Liver (tissue), 9 donors: ENCODE data around the gene AEBP2. TPM values are rescaled to one million over a fixed set of nuclear protein-coding genes. Genes with fewer than 3 reads are reported as not detected.

Experiments used
- DNase-seq: peaks from one replicate; pipeline ENCODE4 v3.0.0-alpha.2; 2017; ENCODE audit warnings: low spot score
- H3K27ac ChIP-seq, 2 donors: one replicate each; pipeline ENCODE4 v1.7.0; 2013; ENCODE audit warnings: inconsistent platforms in 2 of 2, low read length in 2 of 2, control low read depth in 1 of 2, low read depth in 1 of 2, mild to moderate bottlenecking in 1 of 2
- H3K27me3 ChIP-seq, 4 donors: one replicate each; pipeline versions ENCODE4 v1.6.1 to v1.7.0; 2013; ENCODE audit warnings: low read length in 3 of 4, inconsistent platforms in 1 of 4, mild to moderate bottlenecking in 1 of 4, moderate library complexity in 1 of 4; ENCODE audit not compliant: control insufficient read depth in 4 of 4, insufficient read depth in 4 of 4
- H3K36me3 ChIP-seq, 4 donors: one replicate each; pipeline versions ENCODE4 v1.6.1 to v1.7.0; 2013; ENCODE audit warnings: low read length in 3 of 4, mild to moderate bottlenecking in 3 of 4, low read depth in 1 of 4, moderate library complexity in 1 of 4; ENCODE audit not compliant: control insufficient read depth in 4 of 4, insufficient read depth in 3 of 4
- H3K4me1 ChIP-seq, 4 donors: one replicate each; pipeline versions ENCODE4 v1.6.1 to v1.7.0; 2013; ENCODE audit warnings: low read length in 3 of 4, mild to moderate bottlenecking in 3 of 4, moderate library complexity in 1 of 4; ENCODE audit not compliant: control insufficient read depth in 4 of 4, insufficient read depth in 4 of 4
- H3K4me3 ChIP-seq, 3 donors: one replicate each; pipeline versions ENCODE4 v1.6.1 to v1.7.0; 2013; ENCODE audit warnings: low read length in 3 of 3, control low read depth in 1 of 3, low read depth in 1 of 3, mild to moderate bottlenecking in 1 of 3
- H3K9ac ChIP-seq, 2 donors: one replicate each; pipeline ENCODE4 v1.7.0; 2013; ENCODE audit warnings: low read length in 2 of 2, mild to moderate bottlenecking in 2 of 2, moderate library complexity in 2 of 2, control low read depth in 1 of 2, low read depth in 1 of 2
- H3K9me3 ChIP-seq, 4 donors: one replicate each; pipeline versions ENCODE4 v1.6.1 to v1.7.0; 2013; ENCODE audit warnings: low read length in 3 of 4; ENCODE audit not compliant: control insufficient read depth in 4 of 4
- EGR1 ChIP-seq, 2 donors: IDR thresholded peaks; 2 replicates each; pipeline ENCODE4 v1.6.1; 2016 to 2018; ENCODE audit warnings: antibody characterized with exemption in 2 of 2, low read depth in 2 of 2
- FOXA1 ChIP-seq: IDR thresholded peaks from 2 replicates; pipeline ENCODE4 v1.6.1; 2016; ENCODE audit warnings: antibody characterized with exemption
- FOXA2 ChIP-seq: IDR thresholded peaks from 2 replicates; pipeline ENCODE4 v1.6.1; 2016; ENCODE audit warnings: antibody characterized with exemption
- GABPA ChIP-seq, 2 donors: IDR thresholded peaks in 1 of 2; conservative IDR thresholded peaks in 1 of 2; 2 replicates each; pipeline ENCODE4 v1.6.1; 2016; ENCODE audit warnings: antibody characterized with exemption in 2 of 2, mild to moderate bottlenecking in 1 of 2, moderate library complexity in 1 of 2
- HNF4A ChIP-seq, 2 donors: conservative IDR thresholded peaks; 2 replicates each; pipeline ENCODE4 v1.6.1; 2016; ENCODE audit warnings: antibody characterized with exemption in 2 of 2, mild to moderate bottlenecking in 2 of 2
- HNF4G ChIP-seq: IDR thresholded peaks from 2 replicates; pipeline ENCODE4 v1.6.1; 2016; ENCODE audit warnings: antibody characterized with exemption
- JUND ChIP-seq, 2 donors: IDR thresholded peaks; 2 replicates each; pipeline ENCODE4 v1.6.1; 2016; ENCODE audit warnings: antibody characterized with exemption in 2 of 2
- MAX ChIP-seq: IDR thresholded peaks from 2 replicates; pipeline ENCODE4 v1.6.1; 2016; ENCODE audit warnings: antibody characterized with exemption
- NR2F2 ChIP-seq: IDR thresholded peaks from 2 replicates; pipeline ENCODE4 v1.6.1; 2016; ENCODE audit warnings: antibody characterized with exemption
- RAD21 ChIP-seq, 2 donors: IDR thresholded peaks; 2 replicates each; pipeline ENCODE4 v1.6.1; 2016; ENCODE audit warnings: antibody characterized with exemption in 2 of 2, mild to moderate bottlenecking in 2 of 2
- REST ChIP-seq: IDR thresholded peaks from 2 replicates; pipeline ENCODE4 v1.6.1; 2016; ENCODE audit warnings: antibody characterized with exemption, mild to moderate bottlenecking
- RXRA ChIP-seq, 2 donors: IDR thresholded peaks; 2 replicates each; pipeline ENCODE4 v1.6.1; 2017 to 2018; ENCODE audit warnings: antibody characterized with exemption in 2 of 2, mild to moderate bottlenecking in 1 of 2
- SP1 ChIP-seq: IDR thresholded peaks from 2 replicates; pipeline ENCODE4 v1.6.1; 2018; ENCODE audit warnings: antibody characterized with exemption, mild to moderate bottlenecking
- TAF1 ChIP-seq: conservative IDR thresholded peaks from 2 replicates; pipeline ENCODE4 v1.6.1; 2016; ENCODE audit warnings: antibody characterized with exemption, mild to moderate bottlenecking
- YY1 ChIP-seq: IDR thresholded peaks from 2 replicates; pipeline ENCODE4 v1.6.1; 2016; ENCODE audit warnings: antibody characterized with exemption, mild to moderate bottlenecking
- WGBS: extraction: QIAGEN DNeasy Blood & Tissue Kit; methylation state at CpG from one replicate; pipeline ENCODE4 v1.1.7; 2013; 5-methylcytosine and 5-hydroxymethylcytosine counted together
- polyA plus RNA-seq, 2 donors: library from polyadenylated mRNA; stranded (reverse) in 1 of 2; unstranded in 1 of 2; fragments of 200-250 nt in 1 of 2; fragments of >200 nt in 1 of 2; fragmentation: Nextera tagmentation in 1 of 2; extraction: Ambion mirVana in 1 of 2; gene quantifications; one replicate each; pipeline versions ENCODE4 v1.2.1 to v1.2.3, GENCODE V29; 2013 to 2015
- total RNA-seq, 2 donors: library from RNA; depleted of rRNA; stranded (reverse); fragments of >200 nt; gene quantifications; one replicate each; pipeline ENCODE4 v1.2.3, GENCODE V29; 2014
- TF ChIP-seq, protein P1 (sequence below): fragments of 150-350 bp; IDR thresholded peaks from 2 replicates; pipeline ENCODE4 v1.5.1; 2017; ENCODE audit warnings: improper control_type of control experiment, low read depth, low read length; ENCODE audit not compliant: missing input control
- TF ChIP-seq, protein P2 (sequence below): IDR thresholded peaks from 2 replicates; pipeline ENCODE4 v1.6.1; 2016; ENCODE audit warnings: antibody characterized with exemption
- donor health status: healthy.
- donor health status: healthy.
- donor health status: healthy.
- donor health status: healthy.
- donor health status: healthy.

The AEBP2 gene
- total and polyA plus RNA-seq, 4 donors: 4.6 to 18.8 (median 8.9) TPM

DNA sequence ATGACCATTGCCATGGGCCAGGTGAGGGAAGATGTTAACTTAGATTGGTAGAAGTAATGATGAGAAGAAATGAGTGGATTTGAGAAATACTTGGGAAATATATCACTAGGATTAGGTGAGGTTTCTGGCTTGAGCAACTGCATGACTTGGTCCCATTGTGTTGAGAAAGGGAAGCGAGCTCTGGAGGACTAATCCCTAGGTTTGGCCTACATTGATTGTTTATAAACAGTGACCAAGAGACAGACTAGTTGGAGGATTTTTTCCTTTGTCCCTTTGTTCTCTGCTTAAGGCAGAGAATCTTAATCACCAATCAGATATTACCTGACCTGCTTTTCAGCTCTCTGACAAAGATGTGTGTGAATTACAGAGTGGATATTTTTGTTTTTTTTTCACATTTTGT is 100.5 kb downstream of the AEBP2 start:
- no peak for DNase-seq
- Histone ChIP-seq H3K27ac (no peak overlapping the region), H3K27me3 (no peaks in the 10 kb centered on the region), H3K36me3 (peaks cover 0 to 2% (median 0%) of the 10 kb centered on the region in 4 donors), H3K4me1 (no peaks in the 10 kb centered on the region), H3K9me3 (peaks cover 0 to 8% (median 2%) of the 10 kb centered on the region in 4 donors), H3K4me3 (no peak overlapping the region), H3K9ac (no peak overlapping the region)
- TF ChIP-seq JUND (IDR thresholded peaks at IDR 0.05) (no peak), MAX (no peak), REST (no peak), FOXA2 (no peak), HNF4A (conservative IDR thresholded peaks at IDR 0.05) (no peak), HNF4G (no peak), YY1 (no peak), EGR1 (IDR thresholded peaks at IDR 0.05; ENCODE audit: low read depth in 2 of 2) (no peak), TAF1 (no peak), RAD21 (IDR thresholded peaks at IDR 0.05) (no peak), FOXA1 (no peak), RXRA (IDR thresholded peaks at IDR 0.05) (no peak), GABPA (IDR thresholded peaks at IDR 0.05 in 1 of 2, conservative IDR thresholded peaks at IDR 0.05 in 1 of 2) (no peak), NR2F2 (no peak), SP1 (no peak)
- TF ChIP-seq, protein P1, sequence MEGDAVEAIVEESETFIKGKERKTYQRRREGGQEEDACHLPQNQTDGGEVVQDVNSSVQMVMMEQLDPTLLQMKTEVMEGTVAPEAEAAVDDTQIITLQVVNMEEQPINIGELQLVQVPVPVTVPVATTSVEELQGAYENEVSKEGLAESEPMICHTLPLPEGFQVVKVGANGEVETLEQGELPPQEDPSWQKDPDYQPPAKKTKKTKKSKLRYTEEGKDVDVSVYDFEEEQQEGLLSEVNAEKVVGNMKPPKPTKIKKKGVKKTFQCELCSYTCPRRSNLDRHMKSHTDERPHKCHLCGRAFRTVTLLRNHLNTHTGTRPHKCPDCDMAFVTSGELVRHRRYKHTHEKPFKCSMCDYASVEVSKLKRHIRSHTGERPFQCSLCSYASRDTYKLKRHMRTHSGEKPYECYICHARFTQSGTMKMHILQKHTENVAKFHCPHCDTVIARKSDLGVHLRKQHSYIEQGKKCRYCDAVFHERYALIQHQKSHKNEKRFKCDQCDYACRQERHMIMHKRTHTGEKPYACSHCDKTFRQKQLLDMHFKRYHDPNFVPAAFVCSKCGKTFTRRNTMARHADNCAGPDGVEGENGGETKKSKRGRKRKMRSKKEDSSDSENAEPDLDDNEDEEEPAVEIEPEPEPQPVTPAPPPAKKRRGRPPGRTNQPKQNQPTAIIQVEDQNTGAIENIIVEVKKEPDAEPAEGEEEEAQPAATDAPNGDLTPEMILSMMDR: no peak
- 95% methylated on average over 1 of the region's 1 CpG for WGBS

DNA sequence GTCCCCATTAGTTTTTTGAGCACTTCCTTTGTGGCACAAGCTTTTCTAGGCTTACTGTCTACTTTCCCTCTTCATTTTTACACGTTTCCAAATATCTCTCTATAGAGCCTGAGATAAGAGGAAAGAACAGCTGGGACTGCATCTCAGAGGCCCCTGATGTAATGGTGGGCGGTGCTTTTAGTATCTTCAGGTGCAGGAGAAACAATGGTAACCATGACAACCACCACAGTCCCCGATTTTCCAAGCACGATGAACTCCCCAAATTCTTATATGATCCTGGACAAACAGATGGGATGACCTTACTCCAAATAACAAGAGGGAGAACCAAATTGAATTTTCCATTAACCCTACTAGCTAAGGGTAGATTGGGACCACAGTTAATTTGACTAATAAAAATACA is 103.3 kb downstream of the AEBP2 start:
- H3K36me3 ChIP-seq: no peaks in the 10 kb centered on the region
- H3K27ac ChIP-seq: no peak overlapping the region
- no peak for DNase-seq
- TF ChIP-seq RXRA (IDR thresholded peaks at IDR 0.05) (no peak), HNF4G (no peak), EGR1 (IDR thresholded peaks at IDR 0.05; ENCODE audit: low read depth in 2 of 2) (no peak), FOXA2 (no peak), GABPA (IDR thresholded peaks at IDR 0.05 in 1 of 2, conservative IDR thresholded peaks at IDR 0.05 in 1 of 2) (no peak), JUND (IDR thresholded peaks at IDR 0.05) (no peak)
- TF ChIP-seq, protein P2, sequence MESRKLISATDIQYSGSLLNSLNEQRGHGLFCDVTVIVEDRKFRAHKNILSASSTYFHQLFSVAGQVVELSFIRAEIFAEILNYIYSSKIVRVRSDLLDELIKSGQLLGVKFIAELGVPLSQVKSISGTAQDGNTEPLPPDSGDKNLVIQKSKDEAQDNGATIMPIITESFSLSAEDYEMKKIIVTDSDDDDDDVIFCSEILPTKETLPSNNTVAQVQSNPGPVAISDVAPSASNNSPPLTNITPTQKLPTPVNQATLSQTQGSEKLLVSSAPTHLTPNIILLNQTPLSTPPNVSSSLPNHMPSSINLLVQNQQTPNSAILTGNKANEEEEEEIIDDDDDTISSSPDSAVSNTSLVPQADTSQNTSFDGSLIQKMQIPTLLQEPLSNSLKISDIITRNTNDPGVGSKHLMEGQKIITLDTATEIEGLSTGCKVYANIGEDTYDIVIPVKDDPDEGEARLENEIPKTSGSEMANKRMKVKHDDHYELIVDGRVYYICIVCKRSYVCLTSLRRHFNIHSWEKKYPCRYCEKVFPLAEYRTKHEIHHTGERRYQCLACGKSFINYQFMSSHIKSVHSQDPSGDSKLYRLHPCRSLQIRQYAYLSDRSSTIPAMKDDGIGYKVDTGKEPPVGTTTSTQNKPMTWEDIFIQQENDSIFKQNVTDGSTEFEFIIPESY: no peak
- no peaks in the 10 kb centered on the region for H3K9me3 ChIP-seq
- H3K27me3 ChIP-seq: no peaks in the 10 kb centered on the region
- H3K9ac ChIP-seq: no peak overlapping the region
- H3K4me3 ChIP-seq: no peak overlapping the region
- no peaks in the 10 kb centered on the region for H3K4me1 ChIP-seq
- WGBS: 82% methylated on average over 4 of the region's 4 CpGs
